Vagina (tissue), 2 donors: ENCODE measurements around the gene ZNHIT3. TPM values are rescaled to one million over a fixed set of nuclear protein-coding genes. Genes with fewer than 3 reads are reported as not detected.

Experiments
- DNase-seq, 2 donors: peaks; one replicate each; pipeline ENCODE4 v3.0.0-alpha.2; 2017; ENCODE audit errors: extremely low spot score in 2 of 2
- H3K27ac ChIP-seq: fragments of 200-600 bp; sonication (generic); one replicate; pipeline ENCODE4 v1.5.1; 2019
- H3K27me3 ChIP-seq: fragments of 200-600 bp; sonication (generic); one replicate; pipeline ENCODE4 v1.5.1; 2019
- H3K36me3 ChIP-seq, 2 donors: fragments of 200-600 bp; sonication (generic); one replicate each; pipeline ENCODE4 v1.5.1; 2017 to 2019
- H3K4me1 ChIP-seq: fragments of 200-600 bp; sonication (generic); one replicate; pipeline ENCODE4 v1.5.1; 2019
- H3K4me3 ChIP-seq, 2 donors: fragments of 200-600 bp; sonication (generic); 1 replicate in 1 of 2; 2 replicates in 1 of 2; pipeline ENCODE4 v1.5.1; 2016 to 2019
- H3K9me3 ChIP-seq: fragments of 200-600 bp; sonication (generic); one replicate; pipeline ENCODE4 v1.5.1; 2019
- POLR2A ChIP-seq, 2 donors: fragments of 450-650 bp; IDR thresholded peaks; one replicate each; pipeline ENCODE4 v1.6.1; 2017; ENCODE audit warnings: antibody characterized with exemption in 2 of 2, mild to moderate bottlenecking in 2 of 2, moderate library complexity in 2 of 2
- POLR2AphosphoS5 ChIP-seq, 2 donors: sonication (generic); formaldehyde crosslinking; IDR thresholded peaks; one replicate each; pipeline ENCODE4 v1.9.0; 2017; ENCODE audit warnings: antibody characterized with exemption in 2 of 2, mild to moderate bottlenecking in 2 of 2, low read depth in 1 of 2; ENCODE audit not compliant: insufficient read depth in 1 of 2
- intact Hi-C: fragments of 100-400 bp; cut with DNase I; formaldehyde crosslinking; loops from one replicate; pipeline ENCODE4 v1.15.1; 2023
- total RNA-seq: library from RNA; depleted of rRNA; stranded (reverse); fragments of >200 nt; gene quantifications from one replicate; pipeline ENCODE4 v1.2.3, GENCODE V29; 2016
- TF ChIP-seq, protein P1 (sequence below), 3 experiments: fragments of 450-650 bp in 2 of 3; fragments of 200-600 bp in 1 of 3; sonication (generic) in 1 of 3; IDR thresholded peaks; one replicate each; pipeline ENCODE4 v1.5.1; 2017 to 2019; ENCODE audit warnings: antibody characterized with exemption in 3 of 3, mild to moderate bottlenecking in 2 of 3, moderate library complexity in 2 of 3

Gene ZNHIT3
- total RNA-seq, 1 donor from 2014 or later: 13.5 TPM

DNA sequence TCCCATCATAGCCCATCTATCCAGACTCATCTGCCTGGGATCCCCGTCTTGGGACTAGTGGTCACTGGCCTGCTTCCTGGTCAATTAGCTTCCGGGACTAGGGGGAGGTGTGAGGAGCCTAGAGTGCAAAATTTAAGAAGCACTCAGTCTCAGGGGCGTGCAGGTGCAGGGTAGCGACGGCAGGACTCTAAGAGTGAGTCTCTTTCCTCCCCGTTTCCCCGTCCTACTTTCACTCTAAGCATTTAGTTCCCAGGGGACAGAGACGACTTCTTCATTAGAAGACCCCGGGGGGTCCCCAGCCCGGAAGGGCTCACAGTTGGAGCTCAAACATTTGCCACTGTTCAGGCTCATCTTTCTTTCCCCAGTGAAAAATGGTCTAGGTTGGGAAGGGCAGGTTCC, 677 bp upstream of the ZNHIT3 start:
- Histone ChIP-seq H3K27me3 (no peaks in the 10 kb centered on the region), H3K27ac (peak overlapping the region; percentile 81), H3K4me1 (peaks cover 48% of the 10 kb centered on the region), H3K9me3 (no peaks in the 10 kb centered on the region), H3K4me3 (peak overlapping the region; percentile 94 to 97), H3K36me3 (no peaks in the 10 kb centered on the region)
- intact Hi-C loops: loop anchor here (10.0 kb wide), 1 partner anchor 511 kb away; no protein-coding TSS in a partner anchor
- TF ChIP-seq, protein P1, sequence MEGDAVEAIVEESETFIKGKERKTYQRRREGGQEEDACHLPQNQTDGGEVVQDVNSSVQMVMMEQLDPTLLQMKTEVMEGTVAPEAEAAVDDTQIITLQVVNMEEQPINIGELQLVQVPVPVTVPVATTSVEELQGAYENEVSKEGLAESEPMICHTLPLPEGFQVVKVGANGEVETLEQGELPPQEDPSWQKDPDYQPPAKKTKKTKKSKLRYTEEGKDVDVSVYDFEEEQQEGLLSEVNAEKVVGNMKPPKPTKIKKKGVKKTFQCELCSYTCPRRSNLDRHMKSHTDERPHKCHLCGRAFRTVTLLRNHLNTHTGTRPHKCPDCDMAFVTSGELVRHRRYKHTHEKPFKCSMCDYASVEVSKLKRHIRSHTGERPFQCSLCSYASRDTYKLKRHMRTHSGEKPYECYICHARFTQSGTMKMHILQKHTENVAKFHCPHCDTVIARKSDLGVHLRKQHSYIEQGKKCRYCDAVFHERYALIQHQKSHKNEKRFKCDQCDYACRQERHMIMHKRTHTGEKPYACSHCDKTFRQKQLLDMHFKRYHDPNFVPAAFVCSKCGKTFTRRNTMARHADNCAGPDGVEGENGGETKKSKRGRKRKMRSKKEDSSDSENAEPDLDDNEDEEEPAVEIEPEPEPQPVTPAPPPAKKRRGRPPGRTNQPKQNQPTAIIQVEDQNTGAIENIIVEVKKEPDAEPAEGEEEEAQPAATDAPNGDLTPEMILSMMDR (IDR thresholded peaks at IDR 0.05): no peak
- no peak for TF ChIP-seq POLR2A (IDR thresholded peaks at IDR 0.05)
- TF ChIP-seq POLR2AphosphoS5 (IDR thresholded peaks at IDR 0.05; ENCODE audit: insufficient read depth in 1 of 2, low read depth in 1 of 2): no peak
- DNase-seq: no peak

DNA sequence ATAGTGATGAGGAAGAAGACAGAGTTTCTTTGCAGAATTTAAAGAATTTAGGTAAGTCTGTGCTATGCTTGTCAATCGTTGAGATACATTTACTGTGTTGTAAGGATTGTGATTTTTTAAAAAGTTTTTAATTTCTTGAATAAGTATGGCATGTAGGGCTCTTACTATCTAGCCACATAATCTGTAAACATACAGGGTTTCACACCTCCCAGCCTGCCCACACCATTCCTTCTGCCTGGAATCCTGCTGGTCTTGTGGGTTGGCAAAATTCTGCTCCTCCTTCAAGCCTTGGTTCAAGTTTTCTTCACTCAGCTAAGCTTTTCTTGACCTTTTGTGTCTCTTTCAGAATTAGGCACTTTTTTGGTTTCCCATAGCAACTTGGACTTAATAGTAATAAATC, 7.5 kb downstream of the ZNHIT3 start:
- Histone ChIP-seq H3K9me3 (no peaks in the 10 kb centered on the region), H3K27ac (no peak overlapping the region), H3K4me1 (peaks cover 6% of the 10 kb centered on the region), H3K27me3 (no peaks in the 10 kb centered on the region), H3K36me3 (peaks cover 0 to 57% of the 10 kb centered on the region in 2 donors), H3K4me3 (no peak overlapping the region)
- TF ChIP-seq, protein P1 (IDR thresholded peaks at IDR 0.05): no peak
- TF ChIP-seq POLR2A (IDR thresholded peaks at IDR 0.05): no peak
- no peak for DNase-seq
- intact Hi-C loops: no loop called here

DNA sequence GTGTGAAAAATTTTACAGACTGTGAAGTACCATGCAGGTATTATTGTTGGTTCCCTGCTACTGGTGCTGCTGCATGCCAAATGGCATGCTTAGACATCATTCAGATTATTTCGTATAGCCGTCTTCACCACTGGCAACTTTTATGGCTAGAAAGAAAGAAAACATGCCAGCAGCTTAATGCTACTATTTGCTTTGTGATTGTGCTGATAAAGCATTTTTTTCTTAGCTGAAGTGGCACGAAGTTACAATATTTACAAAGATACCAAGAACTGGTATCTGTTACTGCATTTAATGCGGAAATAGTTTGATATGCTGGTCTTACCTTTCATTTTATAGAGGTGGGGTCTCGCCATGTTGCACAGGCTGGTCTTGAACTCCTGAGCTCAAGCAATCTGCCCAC, 8.2 kb downstream of the ZNHIT3 start:
- H3K4me1 ChIP-seq: no peaks in the 10 kb centered on the region
- H3K4me3 ChIP-seq: no peak overlapping the region
- TF ChIP-seq, protein P1 (IDR thresholded peaks at IDR 0.05): no peak
- no peak for TF ChIP-seq POLR2A (IDR thresholded peaks at IDR 0.05)
- TF ChIP-seq POLR2AphosphoS5 (IDR thresholded peaks at IDR 0.05; ENCODE audit: insufficient read depth in 1 of 2, low read depth in 1 of 2): no peak
- no peak overlapping the region for H3K27ac ChIP-seq
- no peaks in the 10 kb centered on the region for H3K9me3 ChIP-seq
- H3K27me3 ChIP-seq: no peaks in the 10 kb centered on the region
- intact Hi-C loops: no loop called here
- no peak for DNase-seq
- peaks cover 0 to 57% of the 10 kb centered on the region in 2 donors for H3K36me3 ChIP-seq

DNA sequence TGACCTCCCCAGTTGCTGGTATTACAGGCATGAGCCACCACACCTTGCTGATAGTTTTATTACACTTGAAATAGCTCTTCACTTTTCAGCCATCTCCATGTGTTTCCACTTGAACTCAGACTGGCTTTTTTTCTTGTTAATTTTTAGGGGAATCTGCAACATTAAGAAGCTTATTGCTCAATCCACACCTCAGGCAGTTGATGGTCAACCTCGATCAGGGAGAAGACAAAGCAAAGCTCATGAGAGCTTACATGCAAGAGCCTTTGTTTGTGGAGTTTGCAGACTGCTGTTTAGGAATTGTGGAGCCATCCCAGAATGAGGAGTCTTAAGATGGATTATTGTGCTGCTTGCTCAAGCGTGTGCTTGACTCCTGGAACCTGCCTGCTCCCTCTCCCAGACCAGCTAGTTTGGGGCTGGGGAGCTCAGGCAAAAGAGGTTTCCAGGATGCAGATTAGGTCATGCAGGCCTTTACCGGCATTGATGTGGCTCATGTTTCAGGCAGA, 8.6 kb downstream of the ZNHIT3 start:
- Histone ChIP-seq H3K4me1 (no peaks in the 10 kb centered on the region), H3K27me3 (no peaks in the 10 kb centered on the region), H3K4me3 (no peak overlapping the region), H3K9me3 (no peaks in the 10 kb centered on the region), H3K27ac (no peak overlapping the region), H3K36me3 (peaks cover 0 to 57% of the 10 kb centered on the region in 2 donors)
- intact Hi-C loops: no loop called here
- TF ChIP-seq POLR2AphosphoS5 (IDR thresholded peaks at IDR 0.05; ENCODE audit: insufficient read depth in 1 of 2, low read depth in 1 of 2): no peak
- no peak for TF ChIP-seq POLR2A (IDR thresholded peaks at IDR 0.05)
- TF ChIP-seq, protein P1 (IDR thresholded peaks at IDR 0.05): no peak
- DNase-seq: no peak

DNA sequence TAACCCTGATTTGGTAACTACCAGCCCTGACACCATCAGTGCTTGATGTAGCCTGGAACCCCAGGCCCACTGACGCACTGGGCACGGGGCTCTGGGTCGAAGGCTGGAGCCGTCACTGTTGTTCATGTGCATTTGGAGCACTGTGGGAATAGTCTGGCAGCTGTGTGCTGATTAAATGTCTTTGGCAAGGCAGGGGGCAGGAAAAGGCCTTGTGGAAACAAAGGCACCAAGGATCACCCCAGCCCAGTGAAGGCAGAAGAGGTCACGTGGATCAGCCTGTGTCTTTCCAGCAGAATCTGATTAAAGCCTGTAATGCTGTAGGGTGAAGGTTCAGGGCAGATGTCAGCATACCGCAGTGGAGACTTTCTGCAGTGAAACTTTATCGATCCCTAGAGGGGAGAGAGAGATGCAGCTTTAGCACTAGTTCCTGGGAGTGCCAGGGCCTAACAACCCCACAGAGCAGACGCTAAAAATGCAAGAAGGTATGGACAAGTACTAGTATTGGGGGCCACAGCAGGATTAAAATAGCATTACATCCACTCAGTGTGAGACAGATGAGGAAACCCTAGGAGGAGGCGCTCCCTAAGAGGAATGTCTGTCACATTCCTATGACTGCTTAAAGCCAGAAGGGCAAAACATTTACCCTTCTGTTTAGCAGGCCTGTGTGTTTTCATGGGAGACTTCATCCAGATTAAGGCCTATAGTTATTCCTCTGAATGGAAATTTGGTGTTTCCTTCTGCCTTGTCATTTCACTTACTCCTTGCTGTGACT, 9.7 kb downstream of the ZNHIT3 start:
- no peak for DNase-seq
- TF ChIP-seq, protein P1 (IDR thresholded peaks at IDR 0.05): no peak
- TF ChIP-seq POLR2AphosphoS5 (IDR thresholded peaks at IDR 0.05; ENCODE audit: insufficient read depth in 1 of 2, low read depth in 1 of 2) (no peak), POLR2A (IDR thresholded peaks at IDR 0.05) (no peak)
- H3K27ac ChIP-seq: no peak overlapping the region
- H3K4me3 ChIP-seq: no peak overlapping the region
- H3K4me1 ChIP-seq: no peaks in the 10 kb centered on the region
- intact Hi-C loops: no loop called here
- no peaks in the 10 kb centered on the region for H3K9me3 ChIP-seq
- H3K27me3 ChIP-seq: no peaks in the 10 kb centered on the region
- H3K36me3 ChIP-seq: peaks cover 0 to 64% of the 10 kb centered on the region in 2 donors
